Naive thymus-derived CD8-positive, alpha-beta T cell (primary cell): ENCODE results near the gene RHOBTB3. TPM values are rescaled to one million over a fixed set of nuclear protein-coding genes. Genes with fewer than 3 reads are reported as not detected.
"Not testable (repeated sequence)": the region's sequence is repeated elsewhere in the genome, so short reads cannot be mapped to it uniquely, and the experiment has no call there.

Experiments used
- ATAC-seq, 2 donors: fragments of 150-1000 bp; cut with Tn5 transposase in 1 of 2; sonication (Bioruptor Pico), chemical (Tn5 transposase) in 1 of 2; 1 replicate in 1 of 2; 2 replicates in 1 of 2; pipeline ENCODE4 v1.10.0; 2021; ENCODE audit warnings: mild to moderate bottlenecking in 2 of 2, moderate library complexity in 2 of 2
- POLR2A ChIA-PET: fragments of 350-600 bp; sonication (Branson Sonifier 250); formaldehyde crosslinking; loops from one replicate; lab custom pipeline; 2021; ENCODE audit warnings: antibody characterized with exemption; lab: Charles Lee
- DNase-seq, 10 donors: peaks; one replicate each; pipeline versions ENCODE4 v3.0.0 to v3.0.0-alpha.2; 2020 to 2022
- H3K27ac Mint-ChIP-seq, 10 donors: one replicate each; pipeline ENCODE4 v1.8.0; 2020 to 2022; ENCODE audit warnings: mild to moderate bottlenecking in 10 of 10, mixed read lengths in 10 of 10, moderate library complexity in 4 of 10, inconsistent platforms in 1 of 10
- H3K27me3 Mint-ChIP-seq, 5 donors: one replicate each; pipeline ENCODE4 v1.8.0; 2021 to 2022; ENCODE audit warnings: mixed read lengths in 5 of 5
- H3K36me3 Mint-ChIP-seq, 3 donors: one replicate each; pipeline ENCODE4 v1.8.0; 2020 to 2022; ENCODE audit warnings: mixed read lengths in 3 of 3, mild to moderate bottlenecking in 2 of 3, inconsistent platforms in 1 of 3
- H3K4me1 Mint-ChIP-seq, 4 donors: one replicate each; pipeline ENCODE4 v1.8.0; 2021 to 2022; ENCODE audit warnings: mixed read lengths in 4 of 4
- H3K4me3 Mint-ChIP-seq, 10 donors: one replicate each; pipeline ENCODE4 v1.8.0; 2020 to 2022; ENCODE audit warnings: mild to moderate bottlenecking in 10 of 10, mixed read lengths in 10 of 10, moderate library complexity in 6 of 10, inconsistent platforms in 1 of 10
- H3K9me3 Mint-ChIP-seq, 9 donors: one replicate each; pipeline ENCODE4 v1.8.0; 2020 to 2022; ENCODE audit warnings: mixed read lengths in 9 of 9, mild to moderate bottlenecking in 3 of 9, inconsistent platforms in 1 of 9, moderate library complexity in 1 of 9
- polyA plus RNA-seq, 3 donors: library from polyadenylated mRNA; unstranded; fragments of 300-500 nt; fragmentation: Illumina TruSeq; gene quantifications; one replicate each; pipeline ENCODE4 v1.2.3, GENCODE V29; 2021
- total RNA-seq, 8 experiments: library from RNA in 2 of 8; stranded (reverse) in 2 of 8; gene quantifications; one replicate each; pipeline ENCODE4 v1.2.3 and lab custom pipeline; 2021 to 2026

RHOBTB3 gene
- total and polyA plus RNA-seq, 5 experiments from 2014 or later, result 0.25 to 2.9 (median 0.60) TPM

DNA sequence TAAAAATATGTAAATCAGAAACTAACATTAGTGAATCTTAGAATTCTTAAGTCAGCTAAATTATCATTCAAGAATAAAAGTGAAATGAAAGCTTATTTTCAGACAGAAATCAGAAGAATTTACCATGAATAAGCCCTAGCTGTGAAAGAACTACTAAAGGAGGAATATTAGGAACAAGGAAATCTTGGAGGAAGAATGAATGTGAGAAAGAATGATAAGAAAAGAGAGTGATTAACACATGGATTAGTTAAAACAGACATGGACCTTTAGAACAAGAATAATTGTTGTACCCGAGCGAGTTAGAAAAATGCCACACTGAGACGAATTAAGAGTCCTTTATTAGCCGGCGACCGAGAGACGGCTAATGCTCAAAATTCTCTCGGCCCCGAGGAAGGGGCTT lies 24.1 kb upstream of the RHOBTB3 start:
- Mint-ChIP-seq H3K27me3 (peaks cover 0 to 4% (median 2%) of the 10 kb centered on the region in 5 donors), H3K27ac (no peak overlapping the region), H3K9me3 (no peaks in the 10 kb centered on the region), H3K4me3 (no peak overlapping the region), H3K36me3 (no peaks in the 10 kb centered on the region), H3K4me1 (no peaks in the 10 kb centered on the region)
- no peak for DNase-seq
- POLR2A ChIA-PET, result no interaction called here
- no peak for ATAC-seq

DNA sequence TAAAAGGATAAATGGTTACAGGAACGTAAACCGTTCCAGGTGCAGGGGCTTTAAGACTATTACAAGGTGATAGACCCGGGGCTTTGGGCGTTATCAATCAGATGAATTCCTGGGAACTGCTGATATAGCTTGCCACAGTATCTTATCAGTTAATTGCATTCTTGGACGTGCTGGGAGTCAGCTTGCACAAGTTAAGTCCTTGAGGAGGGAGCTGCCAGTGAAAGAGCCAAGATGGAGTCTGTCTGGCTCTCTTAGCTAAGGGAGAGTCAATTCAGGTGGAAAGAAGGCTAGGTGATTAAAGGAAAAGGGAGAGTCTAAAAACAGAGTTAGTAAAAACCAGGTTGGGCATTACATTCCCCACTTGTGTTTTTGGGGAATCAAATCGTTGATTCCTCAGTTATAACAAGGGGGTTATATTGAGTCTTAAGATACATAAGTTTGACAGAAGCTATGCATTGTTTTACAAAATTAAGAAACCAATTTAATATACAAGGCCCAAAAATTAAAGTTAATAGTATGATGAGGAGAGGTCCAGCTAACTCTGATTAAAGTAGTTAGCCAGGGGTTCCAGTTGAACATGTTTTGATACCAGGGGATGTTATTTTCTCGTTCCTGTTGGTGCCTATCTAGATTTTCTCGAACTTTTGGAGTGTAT lies 23.5 kb upstream of the RHOBTB3 start:
- H3K36me3 Mint-ChIP-seq, H3K27ac Mint-ChIP-seq, POLR2A ChIA-PET, H3K4me1 Mint-ChIP-seq, H3K4me3 Mint-ChIP-seq, H3K27me3 Mint-ChIP-seq, ATAC-seq, DNase-seq, H3K9me3 Mint-ChIP-seq: not testable (repeated sequence)

DNA sequence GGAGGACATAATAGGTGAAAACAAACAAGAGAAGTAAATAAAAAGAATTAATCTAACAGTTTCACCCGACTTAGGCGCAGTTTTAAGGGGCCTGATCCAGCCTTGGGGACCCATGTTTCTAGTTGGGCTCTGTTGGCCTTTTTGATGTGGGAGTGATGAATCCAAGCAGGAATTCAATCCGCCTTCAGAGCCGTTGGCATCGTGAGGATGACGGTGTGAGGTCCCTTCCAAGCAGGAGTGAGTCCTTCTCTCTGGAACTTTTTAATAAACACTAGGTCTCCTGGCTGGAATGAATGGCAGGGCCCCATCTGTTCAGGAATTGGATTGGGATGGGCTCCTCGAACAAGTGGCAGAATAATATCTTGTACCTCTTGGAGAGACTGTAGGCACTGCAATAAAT lies 22.3 kb upstream of the RHOBTB3 start:
- Mint-ChIP-seq H3K27me3 (peaks cover 0 to 4% (median 2%) of the 10 kb centered on the region in 5 donors), H3K9me3 (no peaks in the 10 kb centered on the region), H3K4me3 (no peak overlapping the region), H3K27ac (no peak overlapping the region), H3K36me3 (no peaks in the 10 kb centered on the region), H3K4me1 (no peaks in the 10 kb centered on the region)
- DNase-seq (no peak), ATAC-seq (no peak)
- POLR2A ChIA-PET, result no interaction called here

DNA sequence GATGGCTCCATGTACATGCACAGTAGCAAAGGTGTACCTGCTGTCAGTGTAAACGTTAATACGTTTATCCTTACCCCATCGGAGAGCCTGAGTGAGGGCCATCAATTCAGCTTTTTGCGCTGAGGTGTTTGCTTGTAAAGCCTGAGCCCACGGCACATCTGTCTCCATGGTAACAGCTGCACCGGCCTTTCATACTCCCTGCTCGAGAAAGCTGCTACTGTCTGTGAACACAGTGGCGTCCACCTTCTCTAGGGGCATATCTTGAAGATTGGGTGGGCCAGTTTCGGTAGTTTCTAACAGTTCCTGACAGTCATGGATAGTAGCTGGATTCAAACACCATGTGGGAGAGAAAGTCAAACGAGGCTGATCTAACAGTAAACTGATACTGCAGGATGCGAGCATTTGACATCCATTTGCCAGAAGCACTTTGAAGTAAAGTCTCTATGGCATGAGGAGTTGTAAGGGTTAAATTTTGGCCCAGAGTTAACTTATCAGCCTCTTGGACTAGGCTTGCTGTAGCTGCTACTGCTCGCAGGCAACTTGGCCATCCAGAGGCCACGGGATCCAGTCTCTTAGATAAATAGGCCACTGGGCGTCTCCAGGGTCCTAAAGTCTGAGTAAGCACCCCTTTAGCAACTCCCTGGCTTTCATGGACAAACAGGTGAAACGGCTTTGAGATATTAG lies 21.0 kb upstream of the RHOBTB3 start:
- Mint-ChIP-seq H3K4me1 (peaks cover 0 to 2% (median 0%) of the 10 kb centered on the region in 4 donors), H3K27me3 (peaks cover 0 to 4% (median 3%) of the 10 kb centered on the region in 5 donors), H3K4me3 (no peak overlapping the region), H3K36me3 (no peaks in the 10 kb centered on the region), H3K9me3 (no peaks in the 10 kb centered on the region), H3K27ac (no peak overlapping the region)
- POLR2A ChIA-PET, result no interaction called here
- DNase-seq (no peak), ATAC-seq (no peak)

DNA sequence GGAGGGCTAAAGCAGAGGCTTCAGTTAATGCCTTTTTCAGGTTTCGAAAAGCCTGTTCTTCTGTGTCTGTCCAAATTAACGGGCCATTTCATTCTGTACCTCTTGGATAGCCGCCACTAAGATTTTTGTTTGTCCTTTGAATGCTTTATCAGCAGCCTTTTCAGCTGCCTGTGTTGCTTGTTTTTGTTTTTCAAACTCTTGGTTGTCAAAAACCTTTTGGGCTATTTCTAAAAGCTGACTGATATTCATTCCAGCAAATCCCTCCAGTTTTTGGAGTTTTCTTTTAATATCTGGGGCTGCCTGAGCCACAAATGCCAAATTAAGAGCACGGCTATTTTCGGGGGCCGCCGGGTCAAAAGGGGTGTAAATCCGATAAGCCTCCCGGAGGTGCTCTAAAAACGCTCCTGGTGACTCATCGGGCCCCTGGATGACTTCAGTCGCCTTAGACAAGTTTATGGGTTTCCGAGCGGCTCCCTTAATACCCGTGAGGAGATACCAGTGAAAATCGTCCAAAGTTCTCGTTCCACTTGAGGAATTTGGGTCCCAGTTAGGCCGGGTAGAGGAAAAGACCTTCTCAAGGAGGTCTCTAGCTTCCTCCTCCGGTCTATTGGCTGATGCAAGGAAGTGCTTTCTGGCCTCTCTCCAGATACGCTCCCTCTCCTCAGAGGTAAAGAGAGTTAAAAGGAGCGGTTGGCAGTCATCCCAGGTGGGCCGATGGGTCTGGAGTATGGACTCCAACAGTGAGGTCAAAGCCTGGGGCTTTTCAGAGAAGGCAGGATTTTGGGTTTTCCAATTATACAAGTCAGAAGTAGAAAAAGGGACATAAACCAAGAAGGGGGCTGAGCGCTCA lies 20.3 kb upstream of the RHOBTB3 start:
- H3K36me3 Mint-ChIP-seq, H3K27me3 Mint-ChIP-seq, POLR2A ChIA-PET, H3K27ac Mint-ChIP-seq, H3K9me3 Mint-ChIP-seq, DNase-seq, H3K4me1 Mint-ChIP-seq, H3K4me3 Mint-ChIP-seq, ATAC-seq: not testable (repeated sequence)

DNA sequence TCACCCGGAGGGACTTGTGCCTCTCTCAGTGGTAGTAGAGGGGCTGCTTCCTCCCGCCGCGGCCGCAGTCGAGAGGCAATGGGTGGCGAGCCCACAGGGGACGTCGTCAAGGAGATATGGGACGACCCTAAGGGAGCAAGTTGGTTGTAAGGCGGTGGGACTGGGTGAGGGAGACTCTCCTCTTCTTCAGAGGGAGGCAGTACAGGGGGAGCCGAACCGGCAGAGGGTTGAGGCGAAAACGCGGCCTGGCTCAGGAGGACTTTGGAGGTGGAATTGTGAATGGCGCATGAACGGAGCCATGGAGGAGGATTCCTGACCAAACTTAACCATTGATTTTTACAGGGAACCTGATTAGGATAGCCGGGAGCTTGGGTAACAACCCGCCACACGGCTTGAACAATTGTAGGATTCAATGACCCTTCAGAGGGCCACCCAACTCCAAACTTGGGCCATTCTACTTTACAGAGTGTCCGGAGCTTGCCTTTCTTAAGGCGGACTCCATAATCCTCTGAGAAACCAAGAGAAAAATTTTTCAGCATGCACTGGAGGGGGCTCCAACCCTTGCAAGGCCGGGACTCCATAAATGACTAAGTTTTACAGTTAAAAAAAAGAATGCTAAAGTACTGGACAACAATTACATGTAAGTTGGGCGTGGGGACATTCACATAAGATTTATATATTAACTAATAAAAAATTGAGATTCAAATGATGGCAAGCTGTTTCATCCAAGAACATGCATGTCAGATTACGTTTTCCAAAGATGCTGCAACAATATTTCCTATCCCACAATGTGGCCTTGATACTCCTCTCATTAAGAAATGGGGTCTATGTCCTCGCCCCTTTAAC lies 19.4 kb upstream of the RHOBTB3 start:
- peaks cover 0 to 4% (median under 1%) of the 10 kb centered on the region in 4 donors for H3K4me1 Mint-ChIP-seq
- H3K27ac Mint-ChIP-seq, result peak overlapping the region in 1 of 10 donors; percentile 84
- POLR2A ChIA-PET, result no interaction called here
- no peaks in the 10 kb centered on the region for H3K36me3 Mint-ChIP-seq
- DNase-seq, result no peak
- H3K9me3 Mint-ChIP-seq, result no peaks in the 10 kb centered on the region
- no peak for ATAC-seq
- H3K27me3 Mint-ChIP-seq, result peaks cover 0 to 4% (median 3%) of the 10 kb centered on the region in 5 donors
- no peak overlapping the region for H3K4me3 Mint-ChIP-seq

DNA sequence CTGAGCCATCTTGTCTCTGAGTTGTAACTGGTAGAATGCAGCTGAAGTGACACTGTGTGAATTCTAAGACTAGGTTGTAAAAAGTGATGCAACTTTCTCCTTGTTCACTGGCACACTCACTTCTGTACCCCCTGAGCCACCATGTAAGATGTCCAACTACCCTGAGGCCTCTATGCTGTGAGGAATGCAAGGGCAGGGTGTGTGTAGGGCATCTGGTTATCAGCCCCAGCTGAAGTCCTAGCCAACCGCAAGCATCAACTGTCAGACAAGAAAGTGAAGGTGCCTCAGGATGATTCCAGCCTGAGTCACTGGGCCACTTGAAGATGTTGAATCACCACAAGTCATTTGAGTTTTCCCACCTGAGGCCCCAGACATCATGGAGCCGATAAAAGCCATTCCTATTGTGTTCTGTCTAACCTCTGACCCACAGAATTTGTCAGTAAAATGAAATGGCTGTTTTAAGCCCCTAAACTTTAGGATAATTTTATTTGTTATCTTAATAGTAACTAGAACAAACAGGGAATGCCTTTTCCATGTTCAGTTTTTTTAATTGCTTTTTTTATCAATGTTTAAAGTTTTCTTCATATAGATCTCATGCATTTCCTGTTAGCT lies 18.7 kb upstream of the RHOBTB3 start:
- Mint-ChIP-seq H3K9me3 (no peaks in the 10 kb centered on the region), H3K27me3 (peaks cover 0 to 4% (median 0%) of the 10 kb centered on the region in 5 donors), H3K4me1 (peaks cover 0 to 4% (median under 1%) of the 10 kb centered on the region in 4 donors), H3K27ac (no peak overlapping the region), H3K4me3 (no peak overlapping the region), H3K36me3 (no peaks in the 10 kb centered on the region)
- DNase-seq (no peak), ATAC-seq (no peak)
- POLR2A ChIA-PET, result no interaction called here

DNA sequence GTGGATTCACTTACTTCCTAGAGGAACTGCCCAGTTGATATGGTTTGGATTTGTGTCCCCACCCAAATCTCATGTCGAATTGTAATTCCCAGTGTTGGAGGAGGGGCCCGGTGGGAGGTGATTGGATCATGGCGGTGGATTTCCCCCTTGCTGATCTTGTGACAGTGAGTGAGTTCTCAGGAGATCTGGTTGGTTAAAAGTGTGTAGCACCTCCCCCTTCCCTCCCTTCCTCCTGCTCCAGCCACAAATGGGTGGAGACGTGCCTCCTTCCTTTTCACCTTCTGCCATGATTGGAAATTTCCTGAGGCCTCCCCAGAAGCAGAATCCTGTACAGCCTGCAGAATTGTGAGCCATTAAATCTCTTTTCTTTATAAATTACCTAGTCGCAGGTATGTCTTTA lies 17.9 kb upstream of the RHOBTB3 start:
- DNase-seq, H3K36me3 Mint-ChIP-seq, H3K4me3 Mint-ChIP-seq, ATAC-seq, POLR2A ChIA-PET, H3K27ac Mint-ChIP-seq, H3K4me1 Mint-ChIP-seq, H3K9me3 Mint-ChIP-seq, H3K27me3 Mint-ChIP-seq: not testable (repeated sequence)

DNA sequence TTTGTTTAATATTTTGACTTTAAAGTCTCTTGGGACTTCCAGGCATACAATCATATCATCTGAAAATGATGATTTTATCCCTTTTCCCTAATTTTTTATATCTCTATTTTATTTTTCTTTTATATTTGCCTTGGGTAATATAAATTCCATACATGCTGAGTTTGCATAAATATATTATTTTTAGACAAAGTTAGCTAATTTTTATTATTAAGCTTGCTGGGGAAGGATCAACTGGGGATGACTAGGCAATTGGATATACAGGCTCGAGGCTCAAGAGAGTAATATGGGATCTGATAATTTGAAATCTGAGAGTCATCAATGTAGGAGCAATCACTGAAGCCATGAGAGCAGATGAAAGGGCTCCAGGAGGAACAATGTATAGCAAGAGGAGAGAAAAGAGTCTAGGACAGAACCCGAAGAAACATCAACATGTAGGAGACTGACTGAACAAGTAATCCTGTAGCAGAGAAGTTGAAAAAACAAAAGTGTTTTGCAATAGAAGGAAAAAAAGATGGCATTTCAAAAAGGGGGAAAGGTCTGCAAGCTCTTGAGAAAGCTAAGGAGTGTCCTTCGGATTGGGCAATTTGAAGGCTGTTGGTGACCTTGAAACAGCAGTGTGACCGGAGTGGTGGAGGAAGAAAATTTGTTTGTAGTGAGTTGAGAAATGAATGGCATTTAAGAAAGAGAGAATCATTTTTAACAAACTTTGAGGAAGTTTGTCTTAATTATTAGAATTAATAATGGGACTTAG lies 17.0 kb upstream of the RHOBTB3 start:
- no peak for ATAC-seq

DNA sequence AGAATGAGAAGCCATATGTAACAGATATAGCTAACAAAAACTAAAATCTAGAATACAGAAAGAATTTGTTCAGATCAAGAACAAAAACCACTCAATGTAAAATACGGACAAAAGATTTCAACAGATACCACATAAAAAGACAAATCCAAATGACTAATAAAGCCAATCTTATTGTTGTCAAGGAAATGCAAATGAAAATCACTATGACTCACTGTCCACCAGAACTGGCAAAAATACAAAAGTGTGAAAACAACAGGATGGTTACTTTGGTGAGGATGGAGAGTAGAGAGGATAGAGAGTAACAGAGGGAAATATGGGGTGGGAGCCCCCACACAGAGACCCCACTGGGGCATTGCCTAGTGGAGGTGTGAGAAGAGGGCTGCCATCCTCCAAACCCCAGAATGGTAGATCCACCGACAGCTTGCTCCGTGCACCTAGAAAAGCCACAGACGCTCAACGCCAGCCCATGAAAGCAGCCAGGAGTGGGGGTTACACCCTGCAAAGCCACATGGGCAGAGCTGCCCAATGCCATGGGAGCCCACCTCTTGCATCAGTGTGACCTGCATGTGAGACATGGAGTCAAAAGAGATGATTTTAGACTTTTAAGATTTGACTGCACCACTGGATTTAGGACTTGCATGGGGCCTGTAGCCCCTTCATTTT lies 15.2 kb upstream of the RHOBTB3 start:
- Mint-ChIP-seq H3K27me3 (peaks cover 0 to 4% (median 0%) of the 10 kb centered on the region in 5 donors), H3K9me3 (no peaks in the 10 kb centered on the region), H3K36me3 (no peaks in the 10 kb centered on the region), H3K4me1 (peaks cover 0 to 4% (median under 1%) of the 10 kb centered on the region in 4 donors), H3K27ac (no peak overlapping the region), H3K4me3 (no peak overlapping the region)
- POLR2A ChIA-PET, result no interaction called here
- ATAC-seq, result no peak
- no peak for DNase-seq

More for the DNA sequence above, 17.0 kb upstream of the RHOBTB3 start:
- H3K9me3 Mint-ChIP-seq, result no peaks in the 10 kb centered on the region
- no peak overlapping the region for H3K4me3 Mint-ChIP-seq
- DNase-seq, result no peak
- H3K27me3 Mint-ChIP-seq, result peaks cover 0 to 4% (median 0%) of the 10 kb centered on the region in 5 donors
- no peaks in the 10 kb centered on the region for H3K36me3 Mint-ChIP-seq
- H3K4me1 Mint-ChIP-seq, result peaks cover 0 to 4% (median under 1%) of the 10 kb centered on the region in 4 donors
- POLR2A ChIA-PET, result no interaction called here
- no peak overlapping the region for H3K27ac Mint-ChIP-seq

DNA sequence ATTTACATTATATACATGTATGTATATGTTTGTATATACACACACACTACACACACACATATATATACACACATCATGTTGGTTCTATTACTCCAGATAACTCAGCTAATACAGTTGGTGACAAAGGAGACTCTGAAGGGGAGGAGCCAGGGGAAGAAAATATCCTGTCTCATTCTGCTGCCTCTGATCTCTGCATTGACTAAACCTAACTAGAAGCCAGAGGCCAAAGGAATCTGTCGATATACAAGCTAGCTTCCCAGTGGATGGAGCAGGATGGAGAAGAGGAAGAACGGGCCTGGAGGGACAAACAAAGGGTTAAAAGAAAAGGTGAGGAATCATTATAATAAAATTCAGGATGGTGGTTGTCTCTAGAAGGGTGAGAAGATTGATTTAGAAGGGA lies 13.7 kb upstream of the RHOBTB3 start:
- no peak for ATAC-seq
- Mint-ChIP-seq H3K9me3 (no peaks in the 10 kb centered on the region), H3K27ac (no peak overlapping the region), H3K27me3 (peaks cover 0 to 3% (median 0%) of the 10 kb centered on the region in 5 donors), H3K4me3 (no peak overlapping the region), H3K36me3 (no peaks in the 10 kb centered on the region), H3K4me1 (peaks cover 0 to 4% (median under 1%) of the 10 kb centered on the region in 4 donors)
- no peak for DNase-seq
- POLR2A ChIA-PET, result no interaction called here
